CD14-positive monocyte (primary cell): ENCODE data around the gene ATP2C1. TPM values are rescaled to one million over a fixed set of nuclear protein-coding genes. Genes with fewer than 3 reads are reported as not detected.

Experiments used
- DNase-seq, 3 donors: peaks; one replicate each; pipeline ENCODE4 v3.0.0-alpha.2; 2011 to 2022
- H2AFZ ChIP-seq: 2 replicates; pipeline ENCODE4 v1.6.0; 2012; ENCODE audit warnings: mild to moderate bottlenecking, low read depth, low read length, inconsistent platforms; ENCODE audit not compliant: insufficient read depth, poor library complexity, severe bottlenecking
- H3K27ac ChIP-seq, 2 donors: 1 replicate in 1 of 2; 2 replicates in 1 of 2; pipeline ENCODE4 v1.5.1; 2012 to 2013; ENCODE audit warnings: low read length in 2 of 2, control low read depth in 1 of 2, inconsistent platforms in 1 of 2, low read depth in 1 of 2, mild to moderate bottlenecking in 1 of 2
- H3K27me3 ChIP-seq, 2 donors: one replicate each; pipeline versions ENCODE4 v1.6.0 to v1.6.1; 2011 to 2013; ENCODE audit warnings: low read length in 2 of 2; ENCODE audit not compliant: control insufficient read depth in 2 of 2, insufficient read depth in 2 of 2
- H3K36me3 ChIP-seq, 2 donors: replicated peaks in 1 of 2; 1 replicate in 1 of 2; 2 replicates in 1 of 2; pipeline versions ENCODE4 v1.5.1 to v1.6.1; 2012 to 2013; ENCODE audit warnings: low read length in 2 of 2, control low read depth in 1 of 2, inconsistent platforms in 1 of 2, mild to moderate bottlenecking in 1 of 2; ENCODE audit not compliant: insufficient read depth in 2 of 2, control insufficient read depth in 1 of 2
- H3K4me1 ChIP-seq, 2 donors: 1 replicate in 1 of 2; 2 replicates in 1 of 2; pipeline versions ENCODE4 v1.5.1 to v1.6.1; 2012 to 2013; ENCODE audit warnings: low read length in 2 of 2, control low read depth in 1 of 2, inconsistent platforms in 1 of 2, mild to moderate bottlenecking in 1 of 2, moderate library complexity in 1 of 2; ENCODE audit not compliant: insufficient read depth in 2 of 2, control insufficient read depth in 1 of 2
- H3K4me2 ChIP-seq: replicated peaks from 2 replicates; pipeline ENCODE3; 2012; ENCODE audit warnings: low read length, moderate library complexity, mild to moderate bottlenecking; ENCODE audit not compliant: poor library complexity, severe bottlenecking; ENCODE audit errors: extremely low read depth
- H3K4me3 ChIP-seq, 3 experiments: fragments of 200-600 bp in 1 of 3; sonication (generic) in 1 of 3; replicated peaks in 1 of 3; 1 replicate in 2 of 3; 2 replicates in 1 of 3; pipeline ENCODE4 v1.5.1; 2011 to 2013; ENCODE audit warnings: low read length in 3 of 3, mild to moderate bottlenecking in 3 of 3, control low read depth in 2 of 3, low read depth in 2 of 3, inconsistent platforms in 1 of 3, moderate library complexity in 1 of 3
- H3K79me2 ChIP-seq: 2 replicates; pipeline ENCODE4 v1.6.0; 2012; ENCODE audit warnings: mild to moderate bottlenecking, control low read depth, inconsistent platforms, low read length, moderate library complexity; ENCODE audit not compliant: insufficient read depth
- H3K9ac ChIP-seq: 2 replicates; pipeline ENCODE4 v1.6.0; 2017; ENCODE audit warnings: low read length, mild to moderate bottlenecking; ENCODE audit not compliant: insufficient read depth, poor library complexity, severe bottlenecking
- H3K9me3 ChIP-seq, 2 donors: replicated peaks in 1 of 2; 1 replicate in 1 of 2; 2 replicates in 1 of 2; pipeline versions ENCODE4 v1.5.1 to v1.6.1; 2012 to 2013; ENCODE audit warnings: low read length in 2 of 2, control low read depth in 1 of 2; ENCODE audit not compliant: control insufficient read depth in 1 of 2, insufficient read depth in 1 of 2
- H4K20me1 ChIP-seq: 2 replicates; pipeline ENCODE4 v1.6.0; 2012; ENCODE audit warnings: mild to moderate bottlenecking, low read length, control low read depth, moderate library complexity; ENCODE audit not compliant: insufficient read depth
- H3K27ac Mint-ChIP-seq, 7 donors: one replicate each; pipeline ENCODE4 v1.8.0; 2020; ENCODE audit warnings: mild to moderate bottlenecking in 7 of 7, mixed read lengths in 7 of 7, moderate library complexity in 6 of 7, inconsistent platforms in 2 of 7
- H3K27me3 Mint-ChIP-seq, 3 donors: one replicate each; pipeline ENCODE4 v1.8.0; 2021 to 2022; ENCODE audit warnings: low read depth in 3 of 3, mild to moderate bottlenecking in 3 of 3, mixed read lengths in 3 of 3, moderate library complexity in 3 of 3, inconsistent platforms in 1 of 3
- H3K36me3 Mint-ChIP-seq, 2 donors: one replicate each; pipeline ENCODE4 v1.8.0; 2020; ENCODE audit warnings: mixed read lengths in 2 of 2, inconsistent platforms in 1 of 2, mild to moderate bottlenecking in 1 of 2
- H3K4me1 Mint-ChIP-seq: one replicate; pipeline ENCODE4 v1.8.0; 2020; ENCODE audit warnings: mild to moderate bottlenecking, mixed read lengths
- H3K4me3 Mint-ChIP-seq, 2 donors: one replicate each; pipeline ENCODE4 v1.8.0; 2020; ENCODE audit warnings: mild to moderate bottlenecking in 2 of 2, mixed read lengths in 2 of 2, moderate library complexity in 1 of 2
- H3K9me3 Mint-ChIP-seq, 7 donors: one replicate each; pipeline ENCODE4 v1.8.0; 2020 to 2022; ENCODE audit warnings: mixed read lengths in 7 of 7, mild to moderate bottlenecking in 6 of 7, moderate library complexity in 6 of 7, inconsistent platforms in 2 of 7
- CTCF ChIP-seq: fragments of 200-600 bp; IDR thresholded peaks from one replicate; pipeline ENCODE4 v1.8.0; 2022; ENCODE audit warnings: antibody characterized with exemption, mild to moderate bottlenecking
- WGBS: methylation state at CpG from one replicate; pipeline ENCODE4 v1.1.5; 2013; ENCODE audit warnings: missing lambda C conversion rate; ENCODE audit not compliant: insufficient coverage; 5-methylcytosine and 5-hydroxymethylcytosine counted together
- intact Hi-C, 2 donors: fragments of 100-400 bp; cut with micrococcal nuclease; formaldehyde crosslinking; loops; one replicate each; pipeline versions ENCODE4 v1.15.0 to v1.15.1; 2023
- polyA plus RNA-seq, 3 donors: library from polyadenylated mRNA; depleted of rRNA in 1 of 3; unstranded in 2 of 3; stranded (reverse) in 1 of 3; fragments of 300-500 nt in 2 of 3; fragments of >200 nt in 1 of 3; fragmentation: Illumina TruSeq in 2 of 3; gene quantifications; 1 replicate in 2 of 3; 2 replicates in 1 of 3; pipeline ENCODE4 v1.2.3, GENCODE V29; 2012 to 2021

Gene ATP2C1
- polyA plus RNA-seq, 3 donors = 11.7 to 22.0 (median 12.2) TPM

- Mint-ChIP-seq H3K4me3 (no peak overlapping the region), H3K9me3 (no peaks in the 10 kb centered on the region), H3K27me3 (peaks cover 0 to 3% (median 1%) of the 10 kb centered on the region in 3 donors), H3K4me1 (peaks cover 28% of the 10 kb centered on the region), H3K27ac (peak overlapping the region in 2 of 7 donors; percentile 87 to 93), H3K36me3 (no peaks in the 10 kb centered on the region)
- Histone ChIP-seq H3K4me1 (peaks cover 22 to 33% of the 10 kb centered on the region in 2 donors), H3K36me3 (no peaks in the 10 kb centered on the region), H2AFZ (peak overlapping the region; percentile 66), H4K20me1 (no peaks in the 10 kb centered on the region), H3K4me2 (peak overlapping the region; percentile 66), H3K27ac (peak overlapping the region in 1 of 2 donors; percentile 87), H3K27me3 (no peaks in the 10 kb centered on the region), H3K4me3 (peak overlapping the region in 1 of 3 experiments; percentile 62), H3K9ac (no peak overlapping the region), H3K79me2 (no peaks in the 10 kb centered on the region), H3K9me3 (no peaks in the 10 kb centered on the region)
- no peak for DNase-seq
- intact Hi-C loops = no loop called here
- TF ChIP-seq CTCF = no peak
Observed at GRCh38 chr3:130851277-130851676, 42.6 kb upstream of the ATP2C1 start.

- peaks cover 39% of the 10 kb centered on the region for H3K4me1 Mint-ChIP-seq
- no peak overlapping the region for H2AFZ ChIP-seq
Observed at GRCh38 chr3:130853581-130853980, 40.3 kb upstream of the ATP2C1 start.

More at GRCh38 chr3:130853581-130853980, 40.3 kb upstream of the ATP2C1 start:
- intact Hi-C loops = no loop called here
- no peak overlapping the region for H3K4me3 ChIP-seq
- no CpG with 5 or more reads among the region's 2 CpGs for WGBS
- no peak overlapping the region for H3K9ac ChIP-seq
- H3K27ac ChIP-seq = no peak overlapping the region
- H3K27me3 ChIP-seq = no peaks in the 10 kb centered on the region
- no peak for DNase-seq
- no peak for TF ChIP-seq CTCF
- no peak overlapping the region for H3K4me2 ChIP-seq
- no peaks in the 10 kb centered on the region for H4K20me1 ChIP-seq
- no peaks in the 10 kb centered on the region for H3K79me2 ChIP-seq
- H3K4me3 Mint-ChIP-seq = no peak overlapping the region
- H3K27me3 Mint-ChIP-seq = peaks cover 0 to 3% (median 1%) of the 10 kb centered on the region in 3 donors
- no peaks in the 10 kb centered on the region for H3K9me3 Mint-ChIP-seq
- no peaks in the 10 kb centered on the region for H3K36me3 ChIP-seq
- no peak overlapping the region for H3K27ac Mint-ChIP-seq
- H3K4me1 ChIP-seq = peaks cover 30 to 44% of the 10 kb centered on the region in 2 donors
- no peaks in the 10 kb centered on the region for H3K36me3 Mint-ChIP-seq
- H3K9me3 ChIP-seq = no peaks in the 10 kb centered on the region
